Heart right ventricle (tissue), 16 donors: ENCODE data around the gene NEDD4L. TPM values are rescaled to one million over a fixed set of nuclear protein-coding genes. Genes with fewer than 3 reads are reported as not detected.

Source experiments
- ATAC-seq, 8 donors: fragments of 200-7000 bp; cut with Tn5 transposase; one replicate each; pipeline ENCODE4 v1.9.1; 2020; ENCODE audit warnings: mild to moderate bottlenecking in 8 of 8, moderate library complexity in 8 of 8, moderate number of reproducible peaks in 1 of 8
- DNase-seq, 2 donors: peaks; one replicate each; pipeline ENCODE4 v3.0.0-alpha.2; 2020
- H3K27ac ChIP-seq, 10 donors: fragments of 200-600 bp; sonication (generic) in 2 of 10; one replicate each; pipeline versions ENCODE4 v1.5.0 to v1.8.0; 2020 to 2022; ENCODE audit warnings: mild to moderate bottlenecking in 3 of 10
- H3K27me3 ChIP-seq, 7 donors: fragments of 200-600 bp; one replicate each; pipeline ENCODE4 v1.8.0; 2021 to 2022; ENCODE audit warnings: mild to moderate bottlenecking in 2 of 7
- H3K36me3 ChIP-seq, 9 donors: fragments of 200-600 bp; sonication (generic) in 1 of 9; one replicate each; pipeline versions ENCODE4 v1.5.0 to v1.8.0; 2020 to 2022; ENCODE audit warnings: mild to moderate bottlenecking in 2 of 9
- H3K4me1 ChIP-seq, 9 donors: fragments of 200-600 bp; sonication (generic) in 1 of 9; one replicate each; pipeline versions ENCODE4 v1.5.0 to v1.8.0; 2020 to 2022; ENCODE audit warnings: mild to moderate bottlenecking in 4 of 9
- H3K4me3 ChIP-seq, 10 donors: fragments of 200-600 bp; sonication (generic) in 2 of 10; one replicate each; pipeline versions ENCODE4 v1.5.0 to v1.8.0; 2020 to 2022; ENCODE audit warnings: mild to moderate bottlenecking in 7 of 10, moderate library complexity in 2 of 10
- H3K9me3 ChIP-seq, 11 donors: fragments of 200-600 bp in 10 of 11; sonication (generic) in 2 of 11; one replicate each; pipeline versions ENCODE4 v1.5.0 to v1.8.0; 2013 to 2022; ENCODE audit warnings: mild to moderate bottlenecking in 2 of 11, control low read depth in 1 of 11, moderate library complexity in 1 of 11
- WGBS, 2 donors: extraction: QIAGEN DNeasy Blood & Tissue Kit; methylation state at CpG; one replicate each; pipeline ENCODE4 v1.1.7; 2013; ENCODE audit warnings: inconsistent platforms in 1 of 2; 5-methylcytosine and 5-hydroxymethylcytosine counted together
- intact Hi-C, 10 donors: fragments of 100-400 bp; cut with DNase I; formaldehyde crosslinking; loops; one replicate each; pipeline versions ENCODE4 v1.11.1 to v1.14.2; 2022
- polyA plus RNA-seq, 2 donors: library from polyadenylated mRNA; stranded (reverse); fragments of 200-250 nt; gene quantifications; one replicate each; pipeline ENCODE4 v1.2.3, GENCODE V29; 2013
- total RNA-seq, 10 donors: library from RNA; stranded (reverse); fragmentation: NEBNext Ultra II Directional in 3 of 10; extraction: Animal tissue kit (Norgen Biotek cat#: 25700) in 3 of 10; gene quantifications; one replicate each; pipeline versions ENCODE4 v1.2.1 to v1.2.4, GENCODE V29; 2021 to 2023
- TF ChIP-seq, protein P1 (sequence below), 9 donors: fragments of 200-600 bp; sonication (generic) in 2 of 9; IDR thresholded peaks; one replicate each; pipeline versions ENCODE4 v1.5.0 to v1.8.0; 2021 to 2022; ENCODE audit warnings: antibody characterized with exemption in 9 of 9, mild to moderate bottlenecking in 5 of 9, moderate library complexity in 1 of 9
- donor health status: Arrhythmogenic right ventricular cardiomyopathy.
- donor health status: ischemic (EF 13 %, LVEDD 7.1; RV severe dilation, severe dysfunction).
- donor health status: healthy with polysubstance abuse.
- donor health status: DM: no; HTN: yes; CAD: no.
- donor health status: DM: no; HTN: no; CAD: no.
- donor health status: ischemic (EF 25% LVEDD 6.9; RV normal size, moderate dysfunction).
- donor health status: ischemic (EF 25% LVEDD 5.7; RV mildly dilated, moderate dysfunction).
- donor health status: healthy.
- donor health status: DM: yes; HTN: yes; CAD: no.
- donor health status: Ischemic cardiomyopathy.
- donor health status: ischemic (EF 35%, LVEDD 5.7; RV mildly dilated, moderate dysfunction).
- donor health status: nonischemic (EF 11% LVEDD 7.7; RV severe dilation, severe dysfunction).
- donor health status: DM: yes; HTN: yes; CAD: no.
- donor health status: PGD.
- donor health status: ischemic (EF 29% LVEDD 5.4; RV normal size, mild dysfunction).
- donor health status: nonischemic (EF 23%, LVEDD 6.1; RV moderate dilation, normal function).

NEDD4L gene
- total and polyA plus RNA-seq, 12 donors, result 9.6 to 67.1 (median 49.4) TPM

DNA sequence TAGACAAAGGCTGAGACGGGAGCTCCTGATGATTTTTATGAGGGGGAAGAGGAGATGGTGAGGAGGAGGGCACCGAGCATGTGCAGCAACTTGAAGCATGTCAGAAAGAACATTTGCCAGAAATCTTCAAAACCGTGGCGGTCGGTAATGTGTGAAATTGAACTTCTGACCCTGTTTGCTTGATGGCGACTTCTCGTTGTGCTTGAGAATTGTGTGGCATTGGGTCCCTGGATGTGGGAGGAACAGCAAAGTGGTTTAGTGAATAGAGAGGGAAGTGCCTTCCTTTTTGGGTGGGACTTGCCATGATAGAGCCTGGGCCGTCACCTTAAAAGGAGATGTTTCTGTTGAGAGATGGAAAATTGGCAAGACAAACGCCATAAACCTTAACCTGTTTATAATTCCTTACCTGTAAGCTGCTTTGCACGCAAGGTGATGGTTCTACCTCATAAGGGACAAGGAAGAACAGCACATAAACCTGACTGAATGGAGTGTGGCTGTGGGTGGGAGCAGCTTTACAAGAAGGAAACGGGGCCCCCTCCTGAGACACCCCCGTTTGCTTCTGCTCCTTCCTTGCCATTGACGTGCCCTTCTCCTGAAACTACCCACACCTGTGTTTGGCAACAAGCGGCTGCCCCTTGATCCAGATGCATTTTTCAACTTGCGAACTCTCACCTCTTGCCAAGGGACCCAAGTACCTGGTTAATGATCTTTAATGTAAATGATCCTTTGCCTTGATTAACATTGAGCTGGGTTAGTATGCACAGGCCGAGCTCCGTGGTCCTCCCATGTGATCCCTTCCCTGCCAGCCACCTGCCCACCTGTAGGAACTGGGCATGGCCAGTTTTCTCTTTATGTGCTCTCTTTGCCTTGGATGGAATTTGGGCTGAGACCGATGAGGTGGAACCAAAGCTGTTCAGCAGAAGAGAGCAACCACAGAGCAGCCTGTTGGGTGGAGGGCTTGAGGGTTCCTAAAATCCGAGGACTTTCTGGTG, 153.2 kb downstream of the NEDD4L start:
- Histone ChIP-seq H3K4me1 (peaks cover 0 to 42% (median 11%) of the 10 kb centered on the region in 9 donors), H3K27ac (no peak overlapping the region), H3K4me3 (no peak overlapping the region), H3K9me3 (no peaks in the 10 kb centered on the region), H3K36me3 (no peaks in the 10 kb centered on the region), H3K27me3 (peaks cover 0 to 23% (median 0%) of the 10 kb centered on the region in 7 donors)
- intact Hi-C loops, result loop anchor here in 3 of 10 donors (2.0 to 10.0 kb wide), 4 partner anchors 45 to 120 kb away; no protein-coding TSS in a partner anchor
- no peak for ATAC-seq
- no peak for DNase-seq
- TF ChIP-seq, protein P1, sequence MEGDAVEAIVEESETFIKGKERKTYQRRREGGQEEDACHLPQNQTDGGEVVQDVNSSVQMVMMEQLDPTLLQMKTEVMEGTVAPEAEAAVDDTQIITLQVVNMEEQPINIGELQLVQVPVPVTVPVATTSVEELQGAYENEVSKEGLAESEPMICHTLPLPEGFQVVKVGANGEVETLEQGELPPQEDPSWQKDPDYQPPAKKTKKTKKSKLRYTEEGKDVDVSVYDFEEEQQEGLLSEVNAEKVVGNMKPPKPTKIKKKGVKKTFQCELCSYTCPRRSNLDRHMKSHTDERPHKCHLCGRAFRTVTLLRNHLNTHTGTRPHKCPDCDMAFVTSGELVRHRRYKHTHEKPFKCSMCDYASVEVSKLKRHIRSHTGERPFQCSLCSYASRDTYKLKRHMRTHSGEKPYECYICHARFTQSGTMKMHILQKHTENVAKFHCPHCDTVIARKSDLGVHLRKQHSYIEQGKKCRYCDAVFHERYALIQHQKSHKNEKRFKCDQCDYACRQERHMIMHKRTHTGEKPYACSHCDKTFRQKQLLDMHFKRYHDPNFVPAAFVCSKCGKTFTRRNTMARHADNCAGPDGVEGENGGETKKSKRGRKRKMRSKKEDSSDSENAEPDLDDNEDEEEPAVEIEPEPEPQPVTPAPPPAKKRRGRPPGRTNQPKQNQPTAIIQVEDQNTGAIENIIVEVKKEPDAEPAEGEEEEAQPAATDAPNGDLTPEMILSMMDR (IDR thresholded peaks at IDR 0.05), result no peak
- WGBS, 2 donors, result 94 to 95% methylated on average over 19 of the region's 19 CpGs

DNA sequence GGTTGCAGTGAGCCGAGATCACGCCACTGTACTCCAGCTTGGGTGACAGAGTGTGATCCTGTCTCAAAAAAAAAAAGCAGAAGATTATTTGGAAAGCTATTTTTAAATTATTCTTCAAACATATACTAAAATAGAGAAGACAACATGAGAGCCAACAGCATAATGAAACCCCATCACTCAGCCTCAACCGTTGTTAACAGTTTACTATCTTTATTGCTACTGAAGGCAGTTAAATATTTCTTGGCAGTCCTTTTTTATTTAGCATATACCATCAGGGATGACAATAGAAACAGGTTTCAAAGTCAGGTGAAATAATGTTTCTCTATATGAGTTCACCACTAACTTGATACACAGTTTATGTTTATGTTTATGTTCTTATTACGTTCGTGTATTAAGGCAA, 157.2 kb downstream of the NEDD4L start:
- Histone ChIP-seq H3K4me3 (no peak overlapping the region), H3K36me3 (no peaks in the 10 kb centered on the region), H3K27me3 (peaks cover 0 to under 1% (median 0%) of the 10 kb centered on the region in 7 donors), H3K4me1 (peaks cover 0 to 32% (median 14%) of the 10 kb centered on the region in 9 donors), H3K27ac (peak overlapping the region in 4 of 10 donors; percentile 5 to 56 (median 50)), H3K9me3 (no peaks in the 10 kb centered on the region)
- WGBS, 2 donors, result 79 to 83% methylated on average over 5 of the region's 5 CpGs
- DNase-seq (no peak), ATAC-seq (no peak)
- TF ChIP-seq, protein P1 (IDR thresholded peaks at IDR 0.05), result no peak
- intact Hi-C loops, result loop anchor here in 1 of 10 donors (10.0 kb wide), 1 partner anchor 114 kb away; no protein-coding TSS in a partner anchor

DNA sequence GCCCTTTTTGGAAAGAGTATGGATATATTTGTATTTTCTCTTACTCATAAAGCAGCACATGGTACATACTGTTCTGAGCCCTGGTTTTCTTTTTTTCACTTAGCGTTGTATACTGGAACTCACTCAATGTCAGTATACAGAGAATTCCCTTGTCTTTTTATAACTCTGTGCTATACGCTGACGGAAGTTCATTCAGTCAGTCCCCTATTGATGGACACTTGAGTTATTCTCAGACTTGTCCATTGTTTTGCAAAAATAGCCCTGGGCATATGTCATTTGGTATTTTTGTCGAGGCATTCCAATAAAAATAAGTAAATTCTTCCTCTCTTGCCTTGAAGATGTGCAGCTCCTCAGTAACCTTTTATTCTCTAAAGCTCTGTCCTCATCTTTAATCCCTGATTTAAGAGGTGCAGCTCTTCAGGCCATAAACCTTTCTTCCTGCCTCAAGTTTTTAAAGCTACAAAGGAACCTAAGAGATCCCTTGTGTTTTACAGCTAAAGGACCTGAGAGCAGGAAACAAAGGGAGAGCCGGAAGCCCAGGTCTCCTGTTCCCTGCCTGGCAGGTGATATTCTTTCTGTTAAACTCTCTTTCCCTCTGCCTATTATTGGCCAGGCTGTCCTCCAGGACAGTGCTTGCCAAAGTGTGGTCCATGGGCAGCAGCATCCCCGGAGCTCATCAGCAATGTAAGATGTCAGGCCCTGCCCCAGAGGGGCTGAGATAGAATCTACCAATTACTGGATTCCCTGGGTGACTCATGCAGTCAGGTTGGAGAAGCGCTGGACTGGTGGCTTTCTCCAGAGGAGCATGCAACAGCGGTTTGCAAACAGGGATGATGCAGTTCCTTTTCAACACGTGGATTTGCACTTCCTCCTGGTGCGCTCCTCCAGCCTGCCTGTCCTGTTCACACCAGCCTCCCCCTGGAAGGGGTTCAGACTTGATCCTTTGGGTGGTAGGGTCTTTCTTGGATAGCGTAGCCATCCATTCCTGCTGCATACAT, 158.0 kb downstream of the NEDD4L start:
- no peaks in the 10 kb centered on the region for H3K9me3 ChIP-seq
- intact Hi-C loops, result loop anchor here in 1 of 10 donors (10.0 kb wide), 1 partner anchor 113 kb away; no protein-coding TSS in a partner anchor
- peaks cover 0 to 32% (median 14%) of the 10 kb centered on the region in 9 donors for H3K4me1 ChIP-seq
- no peak overlapping the region for H3K4me3 ChIP-seq
- TF ChIP-seq, protein P1 (IDR thresholded peaks at IDR 0.05), result no peak
- WGBS, 2 donors, result 62% methylated on average over 11 of the region's 11 CpGs
- DNase-seq (no peak), ATAC-seq (peak in 6 of 8 donors; percentile 23 to 65 (median 49))
- no peaks in the 10 kb centered on the region for H3K27me3 ChIP-seq
- H3K27ac ChIP-seq, result peak overlapping the region in 7 of 10 donors; percentile 5 to 56 (median 28)
- no peaks in the 10 kb centered on the region for H3K36me3 ChIP-seq
